ENCODE results near the gene GLI1. TPM values are rescaled to one million over a fixed set of nuclear protein-coding genes. Genes with fewer than 3 reads are reported as not detected.

GLI1 gene
- total RNA-seq, 2 donors from 2014 or later = 0.10 to 0.22 TPM

- Mint-ChIP-seq H3K27ac (no peak overlapping the region), H3K36me3 (ENCODE audit: low read depth) (peaks cover 3% of the 10 kb centered on the region), H3K27me3 (peaks cover 20% of the 10 kb centered on the region), H3K4me1 (peaks cover 6% of the 10 kb centered on the region), H3K4me3 (no peak overlapping the region)
- H3K9me3 ChIP-seq (ENCODE audit: control insufficient read depth, low read length, poor library complexity, severe bottlenecking) = no peaks in the 10 kb centered on the region
- DNase-seq (no peak), ATAC-seq (no peak)
Observed at GRCh38 chr12:57449375-57449774, 10.2 kb upstream of the GLI1 start.

- ATAC-seq (no peak), DNase-seq (no peak)
- H3K36me3 Mint-ChIP-seq (ENCODE audit: low read depth) = peaks cover 3% of the 10 kb centered on the region
- peaks cover 3% of the 10 kb centered on the region for H3K4me1 Mint-ChIP-seq
- peaks cover 20% of the 10 kb centered on the region for H3K27me3 Mint-ChIP-seq
- H3K4me3 Mint-ChIP-seq = no peak overlapping the region
- no peak overlapping the region for H3K27ac Mint-ChIP-seq
- no peaks in the 10 kb centered on the region for H3K9me3 ChIP-seq (ENCODE audit: control insufficient read depth, low read length, poor library complexity, severe bottlenecking)
Observed at GRCh38 chr12:57450057-57450456, 9.5 kb upstream of the GLI1 start.

GRCh38 chr12:57451233-57451778 lies 8.3 kb upstream of the GLI1 start:
- Mint-ChIP-seq H3K27me3 (peaks cover 20% of the 10 kb centered on the region), H3K36me3 (ENCODE audit: low read depth) (peaks cover 3% of the 10 kb centered on the region), H3K27ac (no peak overlapping the region), H3K4me3 (no peak overlapping the region), H3K4me1 (peaks cover 8% of the 10 kb centered on the region)
- ATAC-seq = no peak
- no peaks in the 10 kb centered on the region for H3K9me3 ChIP-seq (ENCODE audit: control insufficient read depth, low read length, poor library complexity, severe bottlenecking)
- no peak for DNase-seq

GRCh38 chr12:57452181-57452936 lies 7.2 kb upstream of the GLI1 start:
- Mint-ChIP-seq H3K27ac (no peak overlapping the region), H3K27me3 (peaks cover 20% of the 10 kb centered on the region), H3K36me3 (ENCODE audit: low read depth) (no peaks in the 10 kb centered on the region), H3K4me3 (no peak overlapping the region), H3K4me1 (peaks cover 10% of the 10 kb centered on the region)
- DNase-seq = no peak
- H3K9me3 ChIP-seq (ENCODE audit: control insufficient read depth, low read length, poor library complexity, severe bottlenecking) = no peaks in the 10 kb centered on the region
- ATAC-seq = no peak

GRCh38 chr12:57452937-57453509 lies 6.6 kb upstream of the GLI1 start:
- Mint-ChIP-seq H3K4me1 (peaks cover 10% of the 10 kb centered on the region), H3K36me3 (ENCODE audit: low read depth) (no peaks in the 10 kb centered on the region), H3K27me3 (peaks cover 20% of the 10 kb centered on the region), H3K4me3 (no peak overlapping the region), H3K27ac (no peak overlapping the region)
- DNase-seq (peak in 1 of 3 donors; percentile 34), ATAC-seq (peak; percentile 67)
- no peaks in the 10 kb centered on the region for H3K9me3 ChIP-seq (ENCODE audit: control insufficient read depth, low read length, poor library complexity, severe bottlenecking)

GRCh38 chr12:57454213-57454565 lies 5.4 kb upstream of the GLI1 start:
- H3K9me3 ChIP-seq (ENCODE audit: control insufficient read depth, low read length, poor library complexity, severe bottlenecking) = no peaks in the 10 kb centered on the region
- no peak for DNase-seq
- Mint-ChIP-seq H3K36me3 (ENCODE audit: low read depth) (no peaks in the 10 kb centered on the region), H3K27me3 (peaks cover 20% of the 10 kb centered on the region), H3K27ac (no peak overlapping the region), H3K4me3 (no peak overlapping the region), H3K4me1 (peaks cover 16% of the 10 kb centered on the region)
- no peak for ATAC-seq

GRCh38 chr12:57454566-57455373 lies 4.8 kb upstream of the GLI1 start, which contains the start of gene INHBE:
Gene INHBE (plus strand): TSS chr12:57455307. CDS start chr12:57455537, 230 bp downstream.
- DNase-seq (no peak), ATAC-seq (no peak)
- peaks cover 21% of the 10 kb centered on the region for H3K4me1 Mint-ChIP-seq
- no peaks in the 10 kb centered on the region for H3K9me3 ChIP-seq (ENCODE audit: control insufficient read depth, low read length, poor library complexity, severe bottlenecking)
- no peaks in the 10 kb centered on the region for H3K36me3 Mint-ChIP-seq (ENCODE audit: low read depth)
- peak within 1 kb of the TSS; percentile 80 for H3K4me3 Mint-ChIP-seq
- peak within 1 kb of the TSS; percentile 72 for H3K27ac Mint-ChIP-seq
- H3K27me3 Mint-ChIP-seq = peaks cover 20% of the 10 kb centered on the region

GRCh38 chr12:57455374-57456144 lies 4.0 kb upstream of the GLI1 start:
- H3K27ac Mint-ChIP-seq = peak overlapping the region; percentile 72
- no peaks in the 10 kb centered on the region for H3K36me3 Mint-ChIP-seq (ENCODE audit: low read depth)
- peaks cover 22% of the 10 kb centered on the region for H3K27me3 Mint-ChIP-seq
- DNase-seq (no peak), ATAC-seq (no peak)
- H3K9me3 ChIP-seq (ENCODE audit: control insufficient read depth, low read length, poor library complexity, severe bottlenecking) = no peaks in the 10 kb centered on the region
- peaks cover 27% of the 10 kb centered on the region for H3K4me1 Mint-ChIP-seq
- peak overlapping the region; percentile 80 for H3K4me3 Mint-ChIP-seq

- Mint-ChIP-seq H3K27me3 (peaks cover 18% of the 10 kb centered on the region), H3K4me3 (peak overlapping the region; percentile 80), H3K36me3 (ENCODE audit: low read depth) (no peaks in the 10 kb centered on the region), H3K27ac (peak overlapping the region; percentile 72), H3K4me1 (peaks cover 30% of the 10 kb centered on the region)
- ATAC-seq = peak; percentile 24
- peak in 1 of 3 donors; percentile 16 for DNase-seq
- no peaks in the 10 kb centered on the region for H3K9me3 ChIP-seq (ENCODE audit: control insufficient read depth, low read length, poor library complexity, severe bottlenecking)
Observed at GRCh38 chr12:57456145-57456700, 3.4 kb upstream of the GLI1 start.

GRCh38 chr12:57456737-57457490 lies 2.7 kb upstream of the GLI1 start:
- H3K4me3 Mint-ChIP-seq = no peak overlapping the region
- H3K36me3 Mint-ChIP-seq (ENCODE audit: low read depth) = no peaks in the 10 kb centered on the region

GRCh38 chr12:57458665-57459054 lies 925 bp upstream of the GLI1 start:
- peaks cover 15% of the 10 kb centered on the region for H3K27me3 Mint-ChIP-seq
- H3K4me3 Mint-ChIP-seq = peak overlapping the region; percentile 95
- peaks cover 43% of the 10 kb centered on the region for H3K4me1 Mint-ChIP-seq

More at GRCh38 chr12:57456737-57457490, 2.7 kb upstream of the GLI1 start:
- DNase-seq = no peak
- ATAC-seq = no peak
- H3K9me3 ChIP-seq (ENCODE audit: control insufficient read depth, low read length, poor library complexity, severe bottlenecking) = no peaks in the 10 kb centered on the region
- peaks cover 14% of the 10 kb centered on the region for H3K27me3 Mint-ChIP-seq
- no peak overlapping the region for H3K27ac Mint-ChIP-seq
- peaks cover 34% of the 10 kb centered on the region for H3K4me1 Mint-ChIP-seq

More at GRCh38 chr12:57458665-57459054, 925 bp upstream of the GLI1 start:
- DNase-seq = no peak
- ATAC-seq = no peak
- H3K9me3 ChIP-seq (ENCODE audit: control insufficient read depth, low read length, poor library complexity, severe bottlenecking) = no peaks in the 10 kb centered on the region
- Mint-ChIP-seq H3K27ac (peak overlapping the region; percentile 90), H3K36me3 (ENCODE audit: low read depth) (peaks cover 2% of the 10 kb centered on the region)

Measured in T-helper 17 cell (primary cell).